CD4-positive, CD25-positive, alpha-beta regulatory T cell (primary cell): ENCODE results near the gene GH2. TPM values are rescaled to one million over a fixed set of nuclear protein-coding genes. Genes with fewer than 3 reads are reported as not detected.
"Not testable (repeated sequence)": the region's sequence is repeated elsewhere in the genome, so short reads cannot be mapped to it uniquely, and the experiment has no call there.

ENCODE experiments used
- ATAC-seq, 2 donors: fragments of 150-1000 bp; cut with Tn5 transposase; one replicate each; pipeline ENCODE4 v1.10.0; 2021; ENCODE audit warnings: low read depth in 2 of 2, moderate number of reproducible peaks in 2 of 2, moderate library complexity in 1 of 2
- DNase-seq, 3 donors: peaks; one replicate each; pipeline versions ENCODE4 v3.0.0 to v3.0.0-alpha.2; 2012 to 2022; ENCODE audit warnings: mixed read lengths in 1 of 3
- H3K27ac ChIP-seq: one replicate; pipeline ENCODE4 v1.7.0; 2013; ENCODE audit warnings: mild to moderate bottlenecking, low read length; ENCODE audit not compliant: insufficient read depth, poor library complexity, severe bottlenecking
- H3K27me3 ChIP-seq: one replicate; pipeline ENCODE4 v1.7.0; 2013; ENCODE audit warnings: low read length; ENCODE audit not compliant: control insufficient read depth, insufficient read depth
- H3K36me3 ChIP-seq: one replicate; pipeline ENCODE4 v1.7.0; 2013; ENCODE audit warnings: mild to moderate bottlenecking, low read length, moderate library complexity; ENCODE audit not compliant: control insufficient read depth, insufficient read depth
- H3K4me1 ChIP-seq: 2 replicates; pipeline ENCODE4 v1.7.0; 2013; ENCODE audit warnings: mild to moderate bottlenecking, low read length; ENCODE audit not compliant: insufficient read depth, control insufficient read depth, poor library complexity, severe bottlenecking
- H3K4me3 ChIP-seq: one replicate; pipeline ENCODE4 v1.7.0; 2013; ENCODE audit warnings: low read depth, mild to moderate bottlenecking, low read length, moderate library complexity
- H3K9me3 ChIP-seq, 2 experiments: 1 replicate in 1 of 2; 2 replicates in 1 of 2; pipeline ENCODE4 v1.7.0; 2013; ENCODE audit warnings: low read length in 2 of 2, mild to moderate bottlenecking in 1 of 2, moderate library complexity in 1 of 2; ENCODE audit not compliant: control insufficient read depth in 2 of 2
- H3K27ac Mint-ChIP-seq, 3 donors: one replicate each; pipeline ENCODE4 v1.8.0; 2020 to 2022; ENCODE audit warnings: mild to moderate bottlenecking in 3 of 3, mixed read lengths in 3 of 3, moderate library complexity in 2 of 3
- H3K27me3 Mint-ChIP-seq: one replicate; pipeline ENCODE4 v1.8.0; 2022; ENCODE audit warnings: mild to moderate bottlenecking, mixed read lengths
- H3K36me3 Mint-ChIP-seq: one replicate; pipeline ENCODE4 v1.8.0; 2020; ENCODE audit warnings: mixed read lengths
- H3K4me1 Mint-ChIP-seq, 4 donors: one replicate each; pipeline ENCODE4 v1.8.0; 2020 to 2022; ENCODE audit warnings: mixed read lengths in 4 of 4, mild to moderate bottlenecking in 1 of 4
- H3K4me3 Mint-ChIP-seq, 4 donors: one replicate each; pipeline ENCODE4 v1.8.0; 2020 to 2022; ENCODE audit warnings: mild to moderate bottlenecking in 4 of 4, mixed read lengths in 4 of 4, moderate library complexity in 3 of 4
- H3K9me3 Mint-ChIP-seq, 7 donors: one replicate each; pipeline ENCODE4 v1.8.0; 2020 to 2022; ENCODE audit warnings: mixed read lengths in 7 of 7, mild to moderate bottlenecking in 3 of 7, moderate library complexity in 2 of 7
- polyA plus RNA-seq, 4 donors: library from polyadenylated mRNA; unstranded; fragments of 300-500 nt; fragmentation: Illumina TruSeq; gene quantifications; one replicate each; pipeline ENCODE4 v1.2.3, GENCODE V29; 2021
- total RNA-seq: library from RNA; stranded (reverse); gene quantifications from one replicate; pipeline ENCODE4 v1.2.3, GENCODE V29; 2022

The GH2 gene
- total and polyA plus RNA-seq, 5 donors from 2014 or later = not detected

DNA sequence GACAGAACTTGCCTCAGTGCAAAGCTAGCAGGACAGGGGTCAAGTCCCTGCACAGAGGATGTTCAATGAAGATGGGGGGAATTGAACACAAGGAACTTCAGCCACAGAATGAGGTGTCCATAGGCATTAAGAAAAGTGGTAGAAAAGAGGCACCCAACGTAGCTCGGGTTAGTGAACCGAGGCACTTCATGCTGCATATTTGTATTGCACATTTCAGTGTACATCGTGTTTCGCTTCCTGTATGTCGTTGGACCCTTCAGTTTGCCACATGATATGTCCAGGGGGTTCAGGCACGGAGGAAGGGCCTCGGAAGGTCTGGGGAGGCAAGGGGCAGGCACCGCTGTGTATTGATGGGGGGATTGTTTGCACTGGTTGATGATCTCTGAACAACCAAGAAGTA is 3.3 kb downstream of the GH2 start:
- H3K27me3 Mint-ChIP-seq, H3K27me3 ChIP-seq, ATAC-seq, H3K9me3 ChIP-seq, H3K4me3 Mint-ChIP-seq, H3K4me1 Mint-ChIP-seq, H3K9me3 Mint-ChIP-seq, DNase-seq, H3K36me3 ChIP-seq, H3K27ac Mint-ChIP-seq, H3K27ac ChIP-seq, H3K4me3 ChIP-seq, H3K36me3 Mint-ChIP-seq, H3K4me1 ChIP-seq: not testable (repeated sequence)

DNA sequence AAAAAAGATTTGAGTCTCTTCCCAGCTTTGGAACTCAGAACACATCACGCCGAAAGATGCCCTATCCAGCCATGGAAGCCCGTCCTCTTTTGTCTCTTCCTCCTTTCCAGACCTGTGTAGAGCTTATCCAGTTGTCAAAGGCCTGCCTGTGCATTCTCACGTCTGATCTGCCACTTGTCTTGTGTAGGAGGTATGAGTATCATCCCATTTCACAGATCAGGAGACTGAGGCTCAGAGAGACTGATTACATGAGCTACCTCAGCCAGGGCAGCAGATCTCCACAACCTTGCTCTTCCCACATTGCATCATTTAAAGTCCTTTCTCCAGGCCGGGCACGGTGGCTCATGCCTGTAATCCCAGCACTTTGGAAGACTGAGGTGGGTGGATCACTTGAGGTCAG is 7.1 kb downstream of the GH2 start:
- not testable (repeated sequence) for H3K9me3 Mint-ChIP-seq, DNase-seq, H3K36me3 ChIP-seq, ATAC-seq, H3K36me3 Mint-ChIP-seq, H3K27ac Mint-ChIP-seq, H3K27ac ChIP-seq, H3K27me3 Mint-ChIP-seq, H3K4me3 ChIP-seq, H3K27me3 ChIP-seq, H3K9me3 ChIP-seq, H3K4me3 Mint-ChIP-seq, H3K4me1 Mint-ChIP-seq, H3K4me1 ChIP-seq

DNA sequence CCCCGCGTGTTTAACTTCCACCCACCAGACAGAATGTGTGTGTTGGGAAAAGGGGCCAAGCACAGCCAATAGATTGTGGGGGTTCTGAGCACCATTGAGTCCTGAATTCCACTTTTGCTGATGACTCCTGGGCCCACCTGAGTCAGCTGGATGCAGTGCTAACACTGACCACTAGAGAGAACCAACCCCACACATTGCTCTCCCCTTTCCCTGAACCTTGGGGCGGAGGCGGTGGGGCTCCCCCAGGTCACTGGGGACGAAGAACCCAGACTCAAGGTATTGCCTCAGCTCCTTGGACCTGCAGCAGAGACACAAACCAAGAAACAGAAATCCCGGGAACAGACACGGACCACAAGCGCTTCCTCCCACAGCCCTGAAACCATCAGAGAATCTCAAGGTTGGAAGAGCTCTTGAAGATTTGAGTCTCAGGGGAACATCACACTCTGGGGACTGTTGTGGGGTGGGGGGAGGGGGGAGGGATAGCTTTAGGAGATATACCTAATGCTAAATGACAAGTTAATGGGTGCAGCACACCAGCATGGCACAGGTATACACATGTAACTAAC is 7.6 kb downstream of the GH2 start:
- H3K27ac ChIP-seq, DNase-seq, H3K4me1 Mint-ChIP-seq, H3K27me3 Mint-ChIP-seq, H3K9me3 ChIP-seq, H3K4me3 ChIP-seq, H3K4me1 ChIP-seq, H3K36me3 Mint-ChIP-seq, H3K4me3 Mint-ChIP-seq, H3K36me3 ChIP-seq, H3K27ac Mint-ChIP-seq, H3K9me3 Mint-ChIP-seq, ATAC-seq, H3K27me3 ChIP-seq: not testable (repeated sequence)

DNA sequence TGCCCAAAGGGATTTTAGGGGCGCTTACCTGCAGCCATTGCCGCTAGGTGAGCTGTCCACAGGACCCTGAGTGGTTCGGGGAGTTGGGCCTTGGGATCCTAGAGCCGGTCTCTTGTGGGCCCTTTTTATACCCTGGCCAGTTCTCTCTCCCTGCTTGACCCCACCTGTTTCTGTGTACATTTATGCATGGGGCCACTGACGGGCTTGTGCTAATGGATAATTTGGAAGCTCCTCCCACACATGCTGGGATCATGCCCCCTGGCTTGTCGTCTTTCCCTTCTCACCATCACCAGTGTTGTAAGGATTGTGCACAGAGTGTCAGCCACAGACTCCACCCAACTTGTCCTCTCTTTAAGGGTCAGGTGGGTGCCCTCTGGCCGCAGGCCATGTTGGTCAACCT is 8.2 kb downstream of the GH2 start, which contains the start of gene CSH2:
Gene CSH2, minus strand, starts transcription at position 101 of the 400 bp plus-strand sequence. Its CDS starts 63 bp downstream, at position 38.
- not testable (repeated sequence) for H3K9me3 ChIP-seq, H3K4me1 Mint-ChIP-seq, ATAC-seq, H3K9me3 Mint-ChIP-seq, H3K4me3 Mint-ChIP-seq, H3K27ac ChIP-seq, H3K4me1 ChIP-seq, H3K36me3 ChIP-seq, DNase-seq, H3K27me3 Mint-ChIP-seq, H3K4me3 ChIP-seq, H3K36me3 Mint-ChIP-seq, H3K27ac Mint-ChIP-seq, H3K27me3 ChIP-seq

DNA sequence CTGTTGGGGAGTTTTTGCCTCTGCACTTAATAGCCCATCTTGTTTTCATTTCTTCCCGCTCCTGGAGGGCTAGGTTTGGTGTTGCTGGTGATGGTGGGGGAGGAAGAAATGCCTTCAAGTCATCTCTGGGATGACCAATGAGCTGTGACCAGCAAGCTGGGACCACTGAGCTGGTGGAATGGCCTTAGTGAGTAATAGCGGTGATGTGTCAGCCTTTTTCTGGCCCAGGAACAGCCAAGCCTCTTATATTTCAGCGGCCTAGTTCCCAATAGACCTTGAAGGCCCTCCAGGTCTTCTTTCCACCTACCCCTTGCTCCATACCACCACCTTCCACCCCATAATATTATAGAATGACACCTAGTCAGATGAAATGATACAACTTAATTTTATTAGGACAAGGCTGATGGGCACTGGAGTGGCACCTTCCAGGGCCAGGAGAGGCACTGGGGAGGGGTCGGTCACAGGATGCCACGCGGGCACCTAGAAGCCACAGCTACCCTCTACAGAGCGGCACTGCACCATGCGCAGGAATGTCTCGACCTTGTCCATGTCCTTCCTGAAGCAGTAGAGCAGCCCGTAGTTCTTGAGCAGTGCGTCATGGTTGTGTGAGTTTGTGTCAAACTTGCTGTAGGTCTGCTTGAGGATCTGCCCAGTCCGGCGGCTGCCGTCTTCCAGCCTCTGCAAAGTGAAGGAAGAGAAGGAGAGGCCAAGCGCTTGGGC is 9.9 kb downstream of the GH2 start:
- H3K27me3 ChIP-seq, H3K4me1 ChIP-seq, ATAC-seq, H3K4me1 Mint-ChIP-seq, H3K4me3 ChIP-seq, H3K36me3 ChIP-seq, H3K4me3 Mint-ChIP-seq, H3K9me3 Mint-ChIP-seq, H3K27me3 Mint-ChIP-seq, DNase-seq, H3K9me3 ChIP-seq, H3K27ac ChIP-seq, H3K27ac Mint-ChIP-seq, H3K36me3 Mint-ChIP-seq: not testable (repeated sequence)

DNA sequence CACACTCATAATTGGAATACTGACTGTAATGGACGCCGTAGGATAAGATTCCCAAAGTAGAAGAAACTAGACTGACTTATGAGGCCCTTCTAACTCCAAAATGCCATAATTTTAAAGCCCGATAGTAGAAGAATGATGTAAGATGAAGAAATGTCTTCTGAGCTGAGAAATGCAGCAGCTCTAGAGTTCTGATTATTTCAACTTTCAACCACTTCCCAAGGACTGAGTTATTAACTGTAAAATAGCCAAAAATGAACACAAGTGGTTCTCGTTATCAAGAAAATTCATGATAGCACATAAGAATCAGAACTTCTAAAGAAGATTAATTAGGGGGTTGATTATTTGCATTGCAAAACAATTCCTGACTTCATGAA is 11.5 kb downstream of the GH2 start:
- Mint-ChIP-seq H3K27me3 (peaks cover 11% of the 10 kb centered on the region), H3K4me1 (peaks cover 0 to 12% (median 6%) of the 10 kb centered on the region in 4 donors)
- not testable (repeated sequence) for H3K27me3 ChIP-seq, H3K9me3 ChIP-seq, H3K4me1 ChIP-seq, H3K27ac Mint-ChIP-seq, ATAC-seq, H3K36me3 Mint-ChIP-seq, H3K27ac ChIP-seq, H3K9me3 Mint-ChIP-seq, H3K36me3 ChIP-seq, DNase-seq, H3K4me3 ChIP-seq, H3K4me3 Mint-ChIP-seq

DNA sequence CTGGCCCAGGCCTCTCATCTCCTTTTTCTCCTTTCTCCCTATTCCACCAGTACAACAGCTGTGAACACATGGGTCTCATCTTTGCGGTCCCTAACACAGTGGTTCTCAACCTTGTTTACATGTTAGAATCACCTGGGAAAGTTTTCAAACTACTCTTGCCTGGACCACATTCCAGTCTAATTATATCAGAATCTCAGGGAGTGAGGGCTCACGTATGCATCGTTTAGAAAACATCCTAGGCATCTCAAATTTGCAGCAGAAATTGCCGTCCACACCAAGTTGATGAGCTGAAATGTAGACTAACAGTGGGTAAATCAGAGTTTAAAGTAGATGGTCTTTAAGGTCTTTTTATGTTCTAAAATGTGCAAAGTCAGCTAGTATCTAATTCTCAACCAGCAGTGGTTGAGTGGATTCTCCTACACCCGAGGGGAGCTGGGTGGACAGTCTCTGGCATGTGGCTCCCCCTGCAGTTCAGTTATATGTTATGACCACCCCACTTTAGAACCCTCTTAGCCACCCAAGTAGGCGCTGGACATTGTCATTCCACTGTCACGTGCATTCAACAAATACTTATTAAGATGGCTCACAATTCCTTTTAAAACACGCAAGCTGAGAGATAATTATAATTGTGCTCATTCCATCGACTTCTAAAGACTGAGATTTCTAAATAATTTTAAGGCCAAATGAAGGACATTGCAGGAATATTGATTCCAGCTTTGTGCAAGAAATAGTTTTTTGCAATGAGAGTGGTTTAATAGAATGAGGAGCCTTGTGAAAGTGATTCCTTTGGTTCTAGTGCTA is 12.1 kb downstream of the GH2 start:
- H3K4me1 Mint-ChIP-seq = peaks cover 0 to 12% (median 6%) of the 10 kb centered on the region in 4 donors
- H3K27ac Mint-ChIP-seq, ATAC-seq, H3K9me3 Mint-ChIP-seq, H3K27ac ChIP-seq, H3K4me1 ChIP-seq, DNase-seq, H3K36me3 ChIP-seq, H3K4me3 ChIP-seq, H3K36me3 Mint-ChIP-seq, H3K27me3 ChIP-seq, H3K4me3 Mint-ChIP-seq, H3K9me3 ChIP-seq: not testable (repeated sequence)
- peaks cover 11% of the 10 kb centered on the region for H3K27me3 Mint-ChIP-seq

DNA sequence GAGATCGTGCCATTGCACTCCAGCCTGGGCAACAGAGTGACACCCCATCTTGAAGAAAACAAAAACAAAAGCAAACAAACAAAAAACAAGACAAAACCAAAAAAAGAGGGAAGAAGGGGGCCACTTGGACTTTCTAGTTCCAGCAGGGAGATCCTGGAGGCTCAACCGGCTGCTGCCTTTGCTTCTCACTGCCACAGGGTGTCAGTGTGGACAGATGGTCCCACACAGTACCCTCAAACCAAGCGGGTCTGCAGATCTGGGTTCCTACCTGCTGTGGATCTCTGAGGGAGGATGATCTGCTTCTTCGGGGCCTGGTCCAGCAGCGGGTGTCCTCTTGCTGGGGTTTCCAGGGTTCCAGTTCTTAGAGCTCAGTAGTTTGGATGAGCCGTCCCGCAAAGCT is 15.1 kb downstream of the GH2 start:
- H3K4me3 ChIP-seq, H3K36me3 ChIP-seq, H3K4me1 ChIP-seq, DNase-seq, H3K27ac Mint-ChIP-seq, H3K9me3 Mint-ChIP-seq, H3K36me3 Mint-ChIP-seq, H3K9me3 ChIP-seq, H3K4me1 Mint-ChIP-seq, H3K4me3 Mint-ChIP-seq, H3K27ac ChIP-seq, ATAC-seq, H3K27me3 ChIP-seq: not testable (repeated sequence)
- H3K27me3 Mint-ChIP-seq = peaks cover 16% of the 10 kb centered on the region
